ENCODE results near the gene ZNF746. TPM values are rescaled to one million over a fixed set of nuclear protein-coding genes. Genes with fewer than 3 reads are reported as not detected.
"Not testable (repeated sequence)": the region's sequence is repeated elsewhere in the genome, so short reads cannot be mapped to it uniquely, and the experiment has no call there.

The ZNF746 gene
- total and polyA plus RNA-seq, 9 of the 15 experiments (the other 6 are each of a cell fraction or from before 2014, with no cell fraction given) = 1.7 to 31.6 (median 13.3) TPM

GRCh38 chr7:149449897-149450296, 47.7 kb downstream of the ZNF746 start (continued):
- TF ChIP-seq HMGXB4 (CRISPR knock-in tag; IDR thresholded peaks at IDR 0.05) = no peak
- no peak for TF ChIP-seq KDM1A (IDR thresholded peaks at IDR 0.05)
- no peak for TF ChIP-seq KLF10 (CRISPR knock-in tag; IDR thresholded peaks at IDR 0.05)
- TF ChIP-seq POLR2A (conservative IDR thresholded peaks at IDR 0.05) = no peak
- no peak for TF ChIP-seq MECOM (CRISPR knock-in tag; IDR thresholded peaks at IDR 0.05)

GRCh38 chr7:149448961-149449360, 48.6 kb downstream of the ZNF746 start:
- H3K4me3 ChIP-seq = no peak overlapping the region
- H3K9ac ChIP-seq (ENCODE audit: insufficient read depth in 1 of 2, low read depth in 2 of 2, low read length in 2 of 2) = 0 out of 4 replicates have a peak overlapping the region, but pooled peaks of 1 of the 2 experiments have one; percentile 49
- CTCF ChIA-PET (ENCODE audit: low intra/inter-chr PET ratio) = no interaction called here
- DNase-seq (ENCODE audit: extremely low read depth in 1 of 4, low spot score in 3 of 4) (no peak), ATAC-seq (no peak), FAIRE-seq (no peak)
- H3K4me2 ChIP-seq (ENCODE audit: insufficient read depth, low read length) = no peak overlapping the region
- WGBS (ENCODE audit: insufficient coverage, low coverage, missing lambda C conversion rate) = 96% methylated on average over 8 of the region's 8 CpGs
- in situ Hi-C loops (cut with MboI) = no loop called here
- POLR2A ChIA-PET = no interaction called here
- H3K79me2 ChIP-seq (ENCODE audit: control insufficient read depth, insufficient read depth, low read length) = no peaks in the 10 kb centered on the region
- no TSS peak for BruUV-seq (replicated peaks)
- no peak overlapping the region for H2AFZ ChIP-seq (ENCODE audit: low read depth, low read length)
- peaks cover 2 to 4% of the 10 kb centered on the region in 2 experiments; a peak in 1 of 5 replicates for H3K4me1 ChIP-seq (replicated peaks in 1 of 2; ENCODE audit: control insufficient read depth in 2 of 2, insufficient read depth in 2 of 2, low read length in 2 of 2)
- no peaks in the 10 kb centered on the region for H3K9me1 ChIP-seq (ENCODE audit: control insufficient read depth, insufficient read depth, low read length)
- H3K27me3 ChIP-seq (ENCODE audit: control insufficient read depth in 2 of 2, insufficient read depth in 2 of 2, low read length in 2 of 2) = no peaks in the 10 kb centered on the region
- H3K27ac ChIP-seq (ENCODE audit: extremely low read depth, low read depth, low read length) = no peak overlapping the region
- no peaks in the 10 kb centered on the region for H3K9me3 ChIP-seq (replicated peaks; ENCODE audit: control insufficient read depth, insufficient read depth, low read depth, low read length)
- intact Hi-C loops (cut with micrococcal nuclease) = no loop called here
- H4K20me1 ChIP-seq (replicated peaks; ENCODE audit: control insufficient read depth, insufficient read depth, low read length) = no peaks in the 10 kb centered on the region
- peaks cover 85% of the 10 kb centered on the region for H3K36me3 ChIP-seq (ENCODE audit: control insufficient read depth, insufficient read depth, low read length)
- TF ChIP-seq HNRNPUL1 (IDR thresholded peaks at IDR 0.05; ENCODE audit: low read length) (no peak), ZSCAN29 (IDR thresholded peaks at IDR 0.05) (no peak), BRD9 (IDR thresholded peaks at IDR 0.05; ENCODE audit: low read depth, partially characterized antibody) (no peak), ADNP (tag; IDR thresholded peaks at IDR 0.05) (no peak)

GRCh38 chr7:149446026-149446425, 51.6 kb downstream of the ZNF746 start:
- H3K27me3 ChIP-seq (ENCODE audit: control insufficient read depth in 2 of 2, insufficient read depth in 2 of 2, low read length in 2 of 2); in situ Hi-C loops (cut with MboI); H3K27ac ChIP-seq (ENCODE audit: extremely low read depth, low read depth, low read length); DNase-seq (ENCODE audit: extremely low read depth in 1 of 4, low spot score in 3 of 4); ATAC-seq; FAIRE-seq; H3K4me1 ChIP-seq (replicated peaks in 1 of 2; ENCODE audit: control insufficient read depth in 2 of 2, insufficient read depth in 2 of 2, low read length in 2 of 2); H2AFZ ChIP-seq (ENCODE audit: low read depth, low read length); H3K79me2 ChIP-seq (ENCODE audit: control insufficient read depth, insufficient read depth, low read length); H3K9me1 ChIP-seq (ENCODE audit: control insufficient read depth, insufficient read depth, low read length); H3K9me3 ChIP-seq (replicated peaks; ENCODE audit: control insufficient read depth, insufficient read depth, low read depth, low read length); BruUV-seq (replicated peaks); intact Hi-C loops (cut with micrococcal nuclease); H3K4me2 ChIP-seq (ENCODE audit: insufficient read depth, low read length); CTCF ChIA-PET (ENCODE audit: low intra/inter-chr PET ratio); H3K9ac ChIP-seq (ENCODE audit: insufficient read depth in 1 of 2, low read depth in 2 of 2, low read length in 2 of 2); H3K4me3 ChIP-seq; H4K20me1 ChIP-seq (replicated peaks; ENCODE audit: control insufficient read depth, insufficient read depth, low read length): not testable (repeated sequence)
- POLR2A ChIA-PET = interaction anchor here (5.7 kb wide), 1 partner anchor 13 kb away, joined by 28 read pairs; the partner anchor contains the start of gene ZNF777
- H3K36me3 ChIP-seq (ENCODE audit: control insufficient read depth, insufficient read depth, low read length) = peaks cover 78% of the 10 kb centered on the region
- 87% methylated on average over 11 of the region's 11 CpGs for WGBS (ENCODE audit: insufficient coverage, low coverage, missing lambda C conversion rate)

Data from K562 (cell line).